Endothelial cell of umbilical vein (primary cell): Measurements from ENCODE around the gene HAVCR2. TPM values are rescaled to one million over a fixed set of nuclear protein-coding genes. Genes with fewer than 3 reads are reported as not detected.

Experiments used
- BruUV-seq: library from RNA; stranded (reverse); fragments of 400-500 nt; replicated peaks from 2 replicates; lab custom pipeline; 2021; lab: Mats Ljungman, UMichigan
- CTCF ChIA-PET: fragments of 300-600, 350-600 bp; sonication (Branson Sonifier 250); formaldehyde crosslinking; loops from one replicate; lab custom pipeline; 2021; ENCODE audit warnings: antibody characterized with exemption, inconsistent platforms; lab: Charles Lee
- POLR2A ChIA-PET: fragments of 300-600, 350-600 bp; sonication (Branson Sonifier 250); formaldehyde crosslinking; loops from one replicate; lab custom pipeline; 2021; ENCODE audit warnings: antibody characterized with exemption, inconsistent platforms; lab: Charles Lee
- DNase-seq: peaks from one replicate; pipeline ENCODE4 v3.0.0-alpha.2; 2011; ENCODE audit warnings: low read depth, low spot score
- FAIRE-seq: peaks from 2 replicates; lab custom pipeline; 2011; peaks lifted over from hg19 to GRCh38; lab: Jason Lieb, UNC
- H2AFZ ChIP-seq: 2 replicates; pipeline ENCODE4 v1.6.0; 2012; ENCODE audit warnings: low read depth, low read length, control low read depth, inconsistent platforms
- H3K27ac ChIP-seq: 2 replicates; pipeline ENCODE4 v1.5.1; 2011; ENCODE audit warnings: low read depth, mild to moderate bottlenecking, control low read depth, low read length, moderate library complexity; ENCODE audit not compliant: insufficient read depth
- H3K27me3 ChIP-seq, 2 experiments: 2 replicates each; pipeline versions ENCODE4 v1.6.0 to v1.6.1; 2011; ENCODE audit warnings: low read length in 2 of 2, mixed read lengths in 1 of 2; ENCODE audit not compliant: control insufficient read depth in 2 of 2, insufficient read depth in 2 of 2
- H3K36me3 ChIP-seq, 2 experiments: 2 replicates in 1 of 2; 3 replicates in 1 of 2; pipeline ENCODE4 v1.5.1; 2011; ENCODE audit warnings: low read length in 2 of 2, mild to moderate bottlenecking in 1 of 2, moderate library complexity in 1 of 2; ENCODE audit not compliant: control insufficient read depth in 2 of 2, insufficient read depth in 2 of 2; ENCODE audit errors: extremely low read depth in 1 of 2
- H3K4me1 ChIP-seq: 3 replicates; pipeline ENCODE4 v1.5.1; 2011; ENCODE audit warnings: mild to moderate bottlenecking, low read length; ENCODE audit not compliant: control insufficient read depth, insufficient read depth; ENCODE audit errors: extremely low read depth
- H3K4me2 ChIP-seq: 2 replicates; pipeline ENCODE4 v1.6.1; 2011; ENCODE audit warnings: low read length, control low read depth, mixed read lengths; ENCODE audit not compliant: insufficient read depth
- H3K4me3 ChIP-seq, 3 experiments: fragments of 200-600 bp in 1 of 3; sonication (generic), shearing (Covaris generic) in 1 of 3; replicated peaks in 1 of 3; 2 replicates each; pipeline ENCODE4 v1.5.1; 2011 to 2016; ENCODE audit warnings: control low read depth in 3 of 3, low read length in 3 of 3, mild to moderate bottlenecking in 2 of 3, inconsistent platforms in 1 of 3, low read depth in 1 of 3, moderate library complexity in 1 of 3; ENCODE audit not compliant: insufficient read depth in 1 of 3
- H3K79me2 ChIP-seq: 2 replicates; pipeline ENCODE4 v1.6.0; 2012; ENCODE audit warnings: low read length, inconsistent platforms; ENCODE audit not compliant: control insufficient read depth, insufficient read depth
- H3K9ac ChIP-seq: replicated peaks from 2 replicates; pipeline ENCODE3; 2011; ENCODE audit warnings: low read length, control low read depth; ENCODE audit not compliant: insufficient read depth; ENCODE audit errors: extremely low read depth
- H3K9me1 ChIP-seq: replicated peaks from 3 replicates; pipeline ENCODE4 v1.6.0; 2011; ENCODE audit warnings: mild to moderate bottlenecking, low read length; ENCODE audit not compliant: control insufficient read depth, insufficient read depth; ENCODE audit errors: extremely low read depth
- H3K9me3 ChIP-seq: replicated peaks from 2 replicates; pipeline ENCODE4 v1.5.1; 2012; ENCODE audit warnings: low read length, inconsistent platforms; ENCODE audit not compliant: control insufficient read depth, insufficient read depth
- H4K20me1 ChIP-seq: replicated peaks from 2 replicates; pipeline ENCODE3; 2011; ENCODE audit warnings: mild to moderate bottlenecking, low read length; ENCODE audit not compliant: control insufficient read depth, insufficient read depth; ENCODE audit errors: extremely low read depth
- CTCF ChIP-seq, 2 donors: IDR thresholded peaks; 1 replicate in 1 of 2; 2 replicates in 1 of 2; pipeline ENCODE4 v1.5.1; 2011; ENCODE audit warnings: low read length in 2 of 2, mild to moderate bottlenecking in 2 of 2, moderate library complexity in 2 of 2, control low read depth in 1 of 2, inconsistent platforms in 1 of 2, low read depth in 1 of 2; ENCODE audit not compliant: insufficient read depth in 1 of 2; ENCODE audit errors: extremely low read depth in 1 of 2
- EZH2 ChIP-seq: IDR thresholded peaks from 2 replicates; pipeline ENCODE4 v1.6.1; 2012; ENCODE audit warnings: borderline replicate concordance, low read depth, mild to moderate bottlenecking, moderate library complexity, low read length, inconsistent platforms; ENCODE audit not compliant: severe bottlenecking
- FOS ChIP-seq: IDR thresholded peaks from 2 replicates; pipeline ENCODE4 v1.6.1; 2011; ENCODE audit warnings: mild to moderate bottlenecking, low read length, moderate library complexity, borderline replicate concordance; ENCODE audit not compliant: insufficient read depth
- GATA2 ChIP-seq: IDR thresholded peaks from 2 replicates; pipeline ENCODE4 v1.7.0; 2011; ENCODE audit warnings: low read depth, mild to moderate bottlenecking, moderate library complexity, mixed read lengths, low read length; ENCODE audit not compliant: insufficient read length, insufficient read depth
- JUN ChIP-seq: IDR thresholded peaks from 2 replicates; pipeline ENCODE4 v1.6.1; 2011; ENCODE audit warnings: borderline replicate concordance, low read depth; ENCODE audit not compliant: insufficient read length, insufficient read depth
- MAX ChIP-seq: IDR thresholded peaks from 2 replicates; pipeline ENCODE4 v1.6.1; 2011; ENCODE audit not compliant: insufficient read depth, insufficient read length
- MYC ChIP-seq: IDR thresholded peaks from one replicate; pipeline ENCODE4 v1.6.1; 2011; ENCODE audit warnings: mild to moderate bottlenecking, low read depth, low read length
- POLR2A ChIP-seq: IDR thresholded peaks from 2 replicates; pipeline ENCODE4 v1.6.1; 2012; ENCODE audit warnings: low read depth, mild to moderate bottlenecking, control low read depth, low read length
- POLR2AphosphoS5 ChIP-seq: IDR thresholded peaks from 2 replicates; pipeline ENCODE4 v1.6.1; 2012; ENCODE audit warnings: low read depth, mild to moderate bottlenecking, control low read depth, low read length, moderate library complexity; ENCODE audit not compliant: insufficient read depth
- dilution Hi-C: fragments of 300-500 bp; cut with MboI; formaldehyde crosslinking; loops from one replicate; pipeline ENCODE4 v1.15.0; 2019; ENCODE audit warnings: low sequenced_read_pairs; ENCODE audit not compliant: extremely low pct_ligation_motif_present
- intact Hi-C: fragments of 100-400 bp; cut with micrococcal nuclease; formaldehyde crosslinking; loops from one replicate; pipeline ENCODE4 v1.10.0; 2022
- polyA plus RNA-seq, 4 experiments: library from polyadenylated mRNA; depleted of rRNA in 3 of 4; stranded (reverse) in 3 of 4; unstranded in 1 of 4; fragments of >200 nt; gene quantifications; 2 replicates each; pipeline versions ENCODE4 v1.2.1 to v1.2.3, GENCODE V29; 2011 to 2012; ENCODE audit warnings: missing spikeins in 1 of 4
- total RNA-seq: library from RNA; stranded (reverse); gene quantifications from 2 replicates; pipeline ENCODE4 v1.2.3, GENCODE V29; 2021

Gene HAVCR2
- total and polyA plus RNA-seq, 2 donors (not counting 3 experiments of a cell fraction or from before 2014, with no cell fraction given): not detected

- TF ChIP-seq POLR2AphosphoS5 (no peak), MYC (no peak), EZH2 (no peak), CTCF (IDR thresholded peaks at IDR 0.05; ENCODE audit: extremely low read depth in 1 of 2, insufficient read depth in 1 of 2, low read depth in 1 of 2, low read length in 2 of 2) (no peak), FOS (no peak), MAX (no peak), POLR2A (no peak), GATA2 (no peak), JUN (no peak)
- POLR2A ChIA-PET: no interaction called here
- CTCF ChIA-PET: no interaction called here
- no peak overlapping the region for H3K4me3 ChIP-seq
- no peak overlapping the region for H3K27ac ChIP-seq
- DNase-seq: no peak
- H3K79me2 ChIP-seq: no peaks in the 10 kb centered on the region
- no peaks in the 10 kb centered on the region for H3K9me1 ChIP-seq
- no peaks in the 10 kb centered on the region for H3K36me3 ChIP-seq
- no peak overlapping the region for H3K9ac ChIP-seq
- no peaks in the 10 kb centered on the region for H4K20me1 ChIP-seq
- H3K27me3 ChIP-seq: no peaks in the 10 kb centered on the region
- no peaks in the 10 kb centered on the region for H3K9me3 ChIP-seq
- dilution Hi-C loops: no loop called here
- BruUV-seq: no TSS peak
- no peak overlapping the region for H3K4me2 ChIP-seq
- FAIRE-seq: no peak
- intact Hi-C loops: no loop called here
- H2AFZ ChIP-seq: no peak overlapping the region
- H3K4me1 ChIP-seq: no peaks in the 10 kb centered on the region
Observed at GRCh38 chr5:157085930-157086329, 22.9 kb downstream of the HAVCR2 start.
